ENCODE measurements around the gene ZFAND4.

Gene ZFAND4

DNA sequence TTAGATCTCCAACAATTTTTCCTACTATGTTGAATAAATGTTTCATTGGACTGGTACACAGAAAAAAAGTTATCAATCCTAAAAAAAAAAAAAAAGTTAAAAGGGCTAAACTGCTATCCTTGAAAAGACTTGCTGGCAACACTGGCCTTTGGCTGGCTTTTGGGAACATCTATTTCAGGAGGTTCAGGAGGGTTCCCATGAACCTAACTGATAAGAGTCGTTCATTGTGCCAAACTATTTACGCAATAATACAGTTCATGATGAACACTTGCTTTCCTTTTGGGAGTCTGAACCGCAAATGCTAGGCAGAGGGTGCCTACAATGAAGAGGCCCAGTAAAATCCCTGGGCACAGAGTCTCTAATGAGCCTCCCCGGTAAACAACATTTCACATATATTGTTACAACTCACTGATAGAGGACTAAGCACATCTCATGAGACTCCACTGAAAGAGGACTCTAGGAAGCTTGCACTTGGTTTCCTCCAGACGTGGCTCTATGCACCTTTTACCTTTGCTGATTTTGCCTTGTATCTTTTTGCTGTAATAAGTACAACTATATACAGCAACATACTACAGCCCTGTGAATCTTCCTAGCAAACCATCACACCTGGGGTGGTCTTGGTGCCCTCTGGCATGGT, 45.0 kb downstream of the ZFAND4 start:
- TF ChIP-seq, protein P1, sequence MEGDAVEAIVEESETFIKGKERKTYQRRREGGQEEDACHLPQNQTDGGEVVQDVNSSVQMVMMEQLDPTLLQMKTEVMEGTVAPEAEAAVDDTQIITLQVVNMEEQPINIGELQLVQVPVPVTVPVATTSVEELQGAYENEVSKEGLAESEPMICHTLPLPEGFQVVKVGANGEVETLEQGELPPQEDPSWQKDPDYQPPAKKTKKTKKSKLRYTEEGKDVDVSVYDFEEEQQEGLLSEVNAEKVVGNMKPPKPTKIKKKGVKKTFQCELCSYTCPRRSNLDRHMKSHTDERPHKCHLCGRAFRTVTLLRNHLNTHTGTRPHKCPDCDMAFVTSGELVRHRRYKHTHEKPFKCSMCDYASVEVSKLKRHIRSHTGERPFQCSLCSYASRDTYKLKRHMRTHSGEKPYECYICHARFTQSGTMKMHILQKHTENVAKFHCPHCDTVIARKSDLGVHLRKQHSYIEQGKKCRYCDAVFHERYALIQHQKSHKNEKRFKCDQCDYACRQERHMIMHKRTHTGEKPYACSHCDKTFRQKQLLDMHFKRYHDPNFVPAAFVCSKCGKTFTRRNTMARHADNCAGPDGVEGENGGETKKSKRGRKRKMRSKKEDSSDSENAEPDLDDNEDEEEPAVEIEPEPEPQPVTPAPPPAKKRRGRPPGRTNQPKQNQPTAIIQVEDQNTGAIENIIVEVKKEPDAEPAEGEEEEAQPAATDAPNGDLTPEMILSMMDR (IDR thresholded peaks at IDR 0.05), result no peak

DNA sequence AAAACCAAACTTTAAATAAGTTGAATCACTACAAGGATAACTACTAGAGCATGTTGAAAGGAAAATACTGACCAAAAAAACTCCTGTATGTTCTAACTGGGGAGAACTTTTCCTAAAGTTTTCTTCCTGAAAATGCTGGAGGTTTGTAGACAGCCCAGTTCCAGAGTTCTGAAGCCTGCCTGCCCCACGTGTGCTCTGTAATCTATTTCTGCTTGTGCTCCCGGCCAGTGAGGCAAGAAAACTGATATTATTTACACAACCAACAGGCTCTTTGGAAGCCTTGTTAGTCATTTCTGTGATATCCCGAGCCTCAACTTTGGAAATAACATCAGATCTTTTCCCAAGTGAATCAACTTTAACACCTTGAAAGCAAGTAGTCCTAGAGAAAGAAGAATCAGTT, 46.7 kb downstream of the ZFAND4 start:
- TF ChIP-seq, protein P1 (IDR thresholded peaks at IDR 0.05), result no peak

DNA sequence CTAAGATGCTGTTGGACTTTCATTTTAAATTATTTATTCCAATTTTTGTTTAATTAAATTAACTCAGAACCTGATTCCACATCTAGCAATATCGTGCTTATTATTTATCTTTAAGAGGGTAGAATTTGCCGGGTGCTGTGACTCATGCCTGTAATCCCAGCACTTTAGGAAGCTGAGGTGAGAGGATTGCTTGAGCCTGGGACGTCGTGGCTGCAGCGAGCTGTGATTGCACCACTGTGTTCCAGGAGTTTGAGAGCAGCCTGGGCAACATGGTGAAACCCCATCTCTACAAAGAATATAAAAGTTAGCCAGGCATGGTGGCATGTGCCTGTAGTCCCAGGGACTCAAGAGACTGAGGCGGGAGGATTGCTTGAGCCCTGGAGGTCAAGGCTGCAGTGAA, 47.8 kb downstream of the ZFAND4 start:
- TF ChIP-seq, protein P1 (IDR thresholded peaks at IDR 0.05), result no peak

DNA sequence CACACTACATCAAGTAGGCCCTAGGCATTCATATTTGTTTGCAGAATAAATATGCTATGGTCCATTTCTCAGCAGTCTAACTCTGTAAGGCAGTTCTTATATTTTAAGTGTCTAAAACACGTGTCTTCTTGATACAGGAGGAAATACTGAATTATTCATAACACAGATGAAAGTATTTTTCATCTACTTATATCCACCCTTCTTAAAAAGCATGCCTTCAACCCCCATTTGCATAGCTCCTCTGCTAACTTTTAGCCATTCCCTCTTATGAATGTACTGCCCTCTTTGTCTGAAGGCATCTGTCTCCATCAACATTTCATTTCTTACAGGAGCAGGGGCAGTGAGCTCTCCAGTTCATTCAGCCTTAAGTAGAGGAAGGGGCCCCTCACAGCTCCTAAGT, 57.7 kb downstream of the ZFAND4 start:
- TF ChIP-seq, protein P1 (IDR thresholded peaks at IDR 0.05), result no peak

DNA sequence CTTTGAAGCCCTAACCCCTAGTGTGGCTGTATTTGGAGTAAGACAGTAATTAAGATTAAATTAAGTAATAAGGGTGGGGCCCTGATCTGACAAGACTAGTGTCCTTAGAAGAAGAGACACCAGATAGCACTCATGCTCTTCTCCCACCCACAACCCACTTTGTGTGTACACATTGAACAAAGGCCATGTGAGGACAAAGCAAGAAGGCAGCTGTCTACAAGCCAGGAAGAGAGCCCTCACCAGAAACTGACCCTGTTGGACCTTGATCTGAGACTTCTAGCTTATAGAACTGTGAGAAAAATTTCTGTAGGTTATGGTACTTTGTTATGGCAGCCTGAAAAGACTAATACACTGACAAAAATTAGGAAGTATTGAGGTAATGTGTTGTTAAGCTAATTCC, 59.8 kb downstream of the ZFAND4 start:
- TF ChIP-seq, protein P1 (IDR thresholded peaks at IDR 0.05), result no peak

DNA sequence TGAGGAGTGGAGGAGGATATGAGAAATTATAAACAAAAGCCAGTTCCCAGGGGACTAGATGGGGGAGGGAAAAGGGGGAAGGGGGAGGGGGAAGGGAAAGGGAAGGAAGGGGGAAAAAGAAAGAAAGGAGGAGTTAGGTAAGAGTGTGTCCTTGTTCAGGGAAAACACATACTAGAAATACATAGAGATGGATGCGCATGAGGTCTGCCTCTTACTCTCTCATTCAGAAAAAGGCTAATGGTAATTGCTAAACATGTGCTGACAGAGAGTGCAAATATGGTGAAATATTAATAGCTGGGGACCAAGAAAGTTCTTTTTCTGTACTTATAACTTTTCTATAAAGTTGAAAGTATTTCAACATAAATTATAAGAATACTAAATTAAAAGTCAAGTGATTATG, 64.5 kb downstream of the ZFAND4 start:
- TF ChIP-seq, protein P1 (IDR thresholded peaks at IDR 0.05), result no peak

DNA sequence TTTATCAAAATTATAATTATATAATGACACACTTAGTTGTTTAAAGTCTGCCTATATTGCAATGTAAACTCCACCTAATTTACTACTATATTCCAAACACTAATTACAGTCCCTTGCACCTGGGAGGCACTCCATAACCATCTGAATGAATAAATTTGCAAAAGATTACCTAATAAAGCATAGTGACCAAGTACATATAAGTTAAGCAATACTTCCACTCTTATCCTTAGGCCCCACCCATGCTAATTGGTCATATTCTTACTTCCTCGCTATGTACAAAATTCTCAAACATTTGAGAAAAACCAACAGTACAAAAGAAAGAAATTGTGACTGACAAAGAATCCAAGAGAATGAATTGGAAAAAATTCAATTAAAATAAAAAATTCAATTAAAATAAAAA, 65.3 kb downstream of the ZFAND4 start:
- TF ChIP-seq, protein P1 (IDR thresholded peaks at IDR 0.05), result no peak

DNA sequence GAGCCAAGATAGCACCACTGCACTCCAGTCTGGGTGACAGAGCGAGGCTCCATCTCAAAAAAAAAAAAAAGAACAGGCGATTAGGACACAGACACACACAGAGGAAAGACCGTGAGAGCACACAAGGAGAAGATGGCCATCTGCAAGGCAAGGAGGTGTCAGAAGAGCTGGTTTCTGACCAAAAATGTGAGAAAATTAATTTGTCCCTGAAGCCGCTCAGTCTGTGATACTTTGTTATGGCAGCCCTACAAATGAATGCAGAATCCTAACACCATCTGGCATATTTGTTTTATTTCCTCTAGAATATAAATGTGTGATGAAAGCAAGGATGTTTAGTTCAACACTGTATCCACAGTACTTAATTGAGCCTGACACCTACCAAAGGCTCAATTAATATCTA, 69.7 kb downstream of the ZFAND4 start:
- TF ChIP-seq, protein P1 (IDR thresholded peaks at IDR 0.05), result no peak
